Neutrophil (primary cell): Measurements from ENCODE around the gene NAA40.
A peak's percentile ranks its signal among the peaks of the same experiment; 100 is the strongest.

Source experiments
- H3K27ac ChIP-seq: fragments of 200-600 bp; sonication (generic); 2 replicates; pipeline ENCODE4 v1.5.1; 2016; ENCODE audit warnings: mild to moderate bottlenecking, moderate library complexity
- H3K27me3 ChIP-seq: fragments of 200-600 bp; sonication (generic); 2 replicates; pipeline ENCODE4 v1.6.0; 2016; ENCODE audit warnings: mild to moderate bottlenecking
- H3K36me3 ChIP-seq: fragments of 200-600 bp; sonication (generic); 2 replicates; pipeline ENCODE4 v1.5.1; 2017
- H3K4me1 ChIP-seq, 2 experiments: fragments of 200-600 bp in 1 of 2; sonication (generic) in 1 of 2; 1 replicate in 1 of 2; 2 replicates in 1 of 2; pipeline versions ENCODE4 v1.5.1 to v1.6.1; 2013 to 2016; ENCODE audit warnings: low read depth in 1 of 2, low read length in 1 of 2, mild to moderate bottlenecking in 1 of 2, moderate library complexity in 1 of 2; ENCODE audit not compliant: control insufficient read depth in 1 of 2, insufficient read depth in 1 of 2
- H3K4me3 ChIP-seq, 2 experiments: fragments of 200-600 bp in 1 of 2; sonication (generic) in 1 of 2; 1 replicate in 1 of 2; 2 replicates in 1 of 2; pipeline ENCODE4 v1.5.1; 2013 to 2016; ENCODE audit warnings: low read depth in 1 of 2, low read length in 1 of 2, mild to moderate bottlenecking in 1 of 2, moderate library complexity in 1 of 2
- H3K9me3 ChIP-seq: fragments of 200-600 bp; sonication (generic); 2 replicates; pipeline ENCODE4 v1.5.1; 2016
- CTCF ChIP-seq: fragments of 200-600 bp; sonication (generic); IDR thresholded peaks from 2 replicates; pipeline ENCODE4 v1.5.1; 2016; ENCODE audit warnings: antibody characterized with exemption

NAA40 gene

GRCh38 chr11:63985812-63986155, 47.0 kb downstream of the NAA40 start:
- H3K9me3 ChIP-seq, result no peaks in the 10 kb centered on the region
- no peak for TF ChIP-seq CTCF

GRCh38 chr11:63986156-63986931, 47.5 kb downstream of the NAA40 start, which contains the start of gene OTUB1:
TSS of gene OTUB1 (plus strand) at chr11:63986438. CDS start at chr11:63986457, 19 bp downstream.
- no peak for TF ChIP-seq CTCF
- peaks cover 17 to 33% of the 10 kb centered on the region in 2 experiments for H3K4me1 ChIP-seq
- peak within 1 kb of the TSS; percentile 71 to 73 for H3K4me3 ChIP-seq
- no peaks in the 10 kb centered on the region for H3K9me3 ChIP-seq
- H3K36me3 ChIP-seq, result peaks cover 29% of the 10 kb centered on the region
- H3K27me3 ChIP-seq, result no peaks in the 10 kb centered on the region
- H3K27ac ChIP-seq, result peak within 1 kb of the TSS; percentile 83

More at GRCh38 chr11:63985812-63986155, 47.0 kb downstream of the NAA40 start:
- H3K27me3 ChIP-seq, result no peaks in the 10 kb centered on the region
- peak overlapping the region; percentile 71 to 73 for H3K4me3 ChIP-seq
- H3K4me1 ChIP-seq, result peaks cover 17 to 33% of the 10 kb centered on the region in 2 experiments
- H3K27ac ChIP-seq, result peak overlapping the region; percentile 83
- peaks cover 24% of the 10 kb centered on the region for H3K36me3 ChIP-seq

- H3K36me3 ChIP-seq, result peaks cover 36% of the 10 kb centered on the region
Observed at GRCh38 chr11:63986932-63987513, 48.2 kb downstream of the NAA40 start.

GRCh38 chr11:63991558-63991957, 52.8 kb downstream of the NAA40 start:
- H3K27ac ChIP-seq, result no peak overlapping the region
- no peak for TF ChIP-seq CTCF
- peaks cover 78% of the 10 kb centered on the region for H3K36me3 ChIP-seq
- H3K4me3 ChIP-seq, result no peak overlapping the region
- H3K27me3 ChIP-seq, result no peaks in the 10 kb centered on the region
- no peaks in the 10 kb centered on the region for H3K9me3 ChIP-seq
- H3K4me1 ChIP-seq, result peaks cover 12 to 14% of the 10 kb centered on the region in 2 experiments

More at GRCh38 chr11:63986932-63987513, 48.2 kb downstream of the NAA40 start:
- Histone ChIP-seq H3K4me1 (peaks cover 17 to 33% of the 10 kb centered on the region in 2 experiments), H3K9me3 (no peaks in the 10 kb centered on the region), H3K4me3 (peak overlapping the region; percentile 71 to 73), H3K27me3 (no peaks in the 10 kb centered on the region), H3K27ac (peak overlapping the region; percentile 83)
- TF ChIP-seq CTCF, result no peak

- Histone ChIP-seq H3K36me3 (peaks cover 93% of the 10 kb centered on the region), H3K4me3 (no peak overlapping the region)
Observed at GRCh38 chr11:63993100-63993499, 54.3 kb downstream of the NAA40 start.

More at GRCh38 chr11:63993100-63993499, 54.3 kb downstream of the NAA40 start:
- no peaks in the 10 kb centered on the region for H3K4me1 ChIP-seq
- H3K9me3 ChIP-seq, result no peaks in the 10 kb centered on the region
- H3K27ac ChIP-seq, result no peak overlapping the region
- H3K27me3 ChIP-seq, result peaks cover under 1% of the 10 kb centered on the region
- TF ChIP-seq CTCF, result no peak
